DOHH2 (cell line): ENCODE data around the gene VIT.

Source experiments
- EZH2phosphoT487 ChIP-seq: fragments of 200-600 bp; sonication (generic); IDR thresholded peaks from 2 replicates; pipeline ENCODE4 v1.6.1; 2017; ENCODE audit warnings: borderline replicate concordance, mild to moderate bottlenecking, antibody characterized with exemption, low read length, moderate library complexity, mixed read lengths
- TF ChIP-seq, protein P1 (sequence below): fragments of 200-600 bp; sonication (generic); IDR thresholded peaks from one replicate; pipeline ENCODE4 v1.5.1; 2014; ENCODE audit warnings: antibody characterized with exemption, mild to moderate bottlenecking, low read depth, low read length; ENCODE audit not compliant: poor library complexity, severe bottlenecking

DNA sequence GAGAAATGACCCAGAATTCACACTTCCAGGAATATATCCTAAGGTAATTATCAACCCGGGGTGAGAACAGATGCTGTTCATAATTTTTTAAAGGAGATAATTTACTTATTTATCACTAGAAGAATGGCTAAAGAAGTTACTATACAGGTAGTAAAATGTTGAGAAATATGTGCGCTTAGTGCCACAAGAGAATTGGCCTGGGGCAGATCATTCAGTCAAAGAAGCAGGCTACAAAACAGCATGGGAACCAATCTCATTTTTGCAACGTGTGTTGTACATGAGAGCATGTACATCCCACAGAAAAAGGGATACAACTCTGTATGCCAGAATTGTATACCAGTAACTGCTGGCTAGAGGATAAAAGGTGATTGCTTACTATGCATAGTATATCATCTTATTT is 75.2 kb downstream of the VIT start:
- TF ChIP-seq, protein P1, sequence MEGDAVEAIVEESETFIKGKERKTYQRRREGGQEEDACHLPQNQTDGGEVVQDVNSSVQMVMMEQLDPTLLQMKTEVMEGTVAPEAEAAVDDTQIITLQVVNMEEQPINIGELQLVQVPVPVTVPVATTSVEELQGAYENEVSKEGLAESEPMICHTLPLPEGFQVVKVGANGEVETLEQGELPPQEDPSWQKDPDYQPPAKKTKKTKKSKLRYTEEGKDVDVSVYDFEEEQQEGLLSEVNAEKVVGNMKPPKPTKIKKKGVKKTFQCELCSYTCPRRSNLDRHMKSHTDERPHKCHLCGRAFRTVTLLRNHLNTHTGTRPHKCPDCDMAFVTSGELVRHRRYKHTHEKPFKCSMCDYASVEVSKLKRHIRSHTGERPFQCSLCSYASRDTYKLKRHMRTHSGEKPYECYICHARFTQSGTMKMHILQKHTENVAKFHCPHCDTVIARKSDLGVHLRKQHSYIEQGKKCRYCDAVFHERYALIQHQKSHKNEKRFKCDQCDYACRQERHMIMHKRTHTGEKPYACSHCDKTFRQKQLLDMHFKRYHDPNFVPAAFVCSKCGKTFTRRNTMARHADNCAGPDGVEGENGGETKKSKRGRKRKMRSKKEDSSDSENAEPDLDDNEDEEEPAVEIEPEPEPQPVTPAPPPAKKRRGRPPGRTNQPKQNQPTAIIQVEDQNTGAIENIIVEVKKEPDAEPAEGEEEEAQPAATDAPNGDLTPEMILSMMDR = no peak
- no peak for TF ChIP-seq EZH2phosphoT487
